Left ventricle myocardium superior (tissue), 1 donor: ENCODE measurements around the gene TMOD1. TPM values are rescaled to one million over a fixed set of nuclear protein-coding genes. Genes with fewer than 3 reads are reported as not detected.

Experiments used
- ATAC-seq: fragments of 200-7000 bp; cut with Tn5 transposase; one replicate; pipeline ENCODE4 v1.9.1; 2020; ENCODE audit warnings: mild to moderate bottlenecking, moderate library complexity
- DNase-seq: peaks from one replicate; pipeline ENCODE4 v3.0.0-alpha.2; 2020
- intact Hi-C: fragments of 100-400 bp; cut with micrococcal nuclease; formaldehyde crosslinking; loops from one replicate; pipeline ENCODE4 v1.11.0; 2022
- total RNA-seq: library from RNA; stranded (reverse); fragmentation: NEBNext Ultra II Directional; extraction: Animal tissue kit (Norgen Biotek cat#: 25700); gene quantifications from one replicate; pipeline ENCODE4 v1.2.1, GENCODE V29; 2021
- donor health status: DM: no; HTN: yes; CAD: no; lungs with severe emphysema.

The TMOD1 gene
- total RNA-seq, 1 donor from 2014 or later: 205 TPM

- intact Hi-C loops: no loop called here
- peak; percentile 7 for ATAC-seq
- peak; percentile 41 for DNase-seq
Measured at GRCh38 chr9:97531888-97532376, 30.5 kb downstream of the TMOD1 start.

GRCh38 chr9:97534185-97534584 is 32.7 kb downstream of the TMOD1 start:
- intact Hi-C loops: no loop called here
- ATAC-seq (no peak), DNase-seq (no peak)

- intact Hi-C loops: no loop called here
- DNase-seq (no peak), ATAC-seq (no peak)
Measured at GRCh38 chr9:97534961-97535594, 33.6 kb downstream of the TMOD1 start.

- ATAC-seq: peak; percentile 16
- no peak for DNase-seq
- intact Hi-C loops: no loop called here
Measured at GRCh38 chr9:97535771-97536170, 34.3 kb downstream of the TMOD1 start.

GRCh38 chr9:97536480-97536879 is 35.0 kb downstream of the TMOD1 start:
- intact Hi-C loops: no loop called here
- DNase-seq: peak; percentile 40
- peak; percentile 50 for ATAC-seq

- no peak for ATAC-seq
- no peak for DNase-seq
- intact Hi-C loops: no loop called here
Measured at GRCh38 chr9:97543561-97543960, 42.1 kb downstream of the TMOD1 start.

- intact Hi-C loops: no loop called here
- peak; percentile 52 for DNase-seq
- peak; percentile 83 for ATAC-seq
Measured at GRCh38 chr9:97545486-97545885, 44.0 kb downstream of the TMOD1 start.

- ATAC-seq: no peak
- DNase-seq: no peak
- intact Hi-C loops: no loop called here
Measured at GRCh38 chr9:97547098-97547829, 45.8 kb downstream of the TMOD1 start.

- no peak for DNase-seq
- no peak for ATAC-seq
- intact Hi-C loops: no loop called here
Measured at GRCh38 chr9:97548379-97548778, 46.9 kb downstream of the TMOD1 start.

- ATAC-seq (no peak), DNase-seq (no peak)
- intact Hi-C loops: no loop called here
Measured at GRCh38 chr9:97548819-97549540, 47.5 kb downstream of the TMOD1 start.

GRCh38 chr9:97550386-97550785 is 48.9 kb downstream of the TMOD1 start:
- ATAC-seq (no peak), DNase-seq (no peak)
- intact Hi-C loops: no loop called here

GRCh38 chr9:97551308-97551707 is 49.8 kb downstream of the TMOD1 start:
- DNase-seq (no peak), ATAC-seq (no peak)
- intact Hi-C loops: no loop called here

- DNase-seq (no peak), ATAC-seq (no peak)
- intact Hi-C loops: no loop called here
Measured at GRCh38 chr9:97553141-97553540, 51.7 kb downstream of the TMOD1 start.

GRCh38 chr9:97553841-97554240 is 52.4 kb downstream of the TMOD1 start:
- intact Hi-C loops: no loop called here
- DNase-seq (no peak), ATAC-seq (no peak)

GRCh38 chr9:97554566-97555075 is 53.2 kb downstream of the TMOD1 start:
- DNase-seq (no peak), ATAC-seq (no peak)
- intact Hi-C loops: no loop called here

GRCh38 chr9:97555164-97555563 is 53.7 kb downstream of the TMOD1 start:
- intact Hi-C loops: no loop called here
- ATAC-seq (peak; percentile 60), DNase-seq (peak; percentile 80)

GRCh38 chr9:97556036-97556720 is 54.7 kb downstream of the TMOD1 start:
- DNase-seq: no peak

GRCh38 chr9:97556721-97557605 is 55.5 kb downstream of the TMOD1 start:
- peak; percentile 54 for ATAC-seq
- peak; percentile 72 for DNase-seq
- intact Hi-C loops: no loop called here

More at GRCh38 chr9:97556036-97556720, 54.7 kb downstream of the TMOD1 start:
- no peak for ATAC-seq
- intact Hi-C loops: no loop called here
